Transverse colon (tissue), 4 donors: ENCODE data around the gene SORL1. TPM values are rescaled to one million over a fixed set of nuclear protein-coding genes. Genes with fewer than 3 reads are reported as not detected.

Experiments used
- DNase-seq: peaks from one replicate; pipeline ENCODE4 v3.0.0-alpha.2; 2019
- H3K27ac ChIP-seq, 4 donors: fragments of 200-600 bp; sonication (generic); 2 replicates each; pipeline ENCODE4 v1.5.1; 2016 to 2018; ENCODE audit warnings: inconsistent platforms in 4 of 4
- H3K27me3 ChIP-seq: fragments of 200-600 bp; sonication (generic); 2 replicates; pipeline ENCODE4 v1.5.1; 2017; ENCODE audit warnings: inconsistent platforms
- H3K36me3 ChIP-seq, 4 donors: fragments of 200-600 bp; sonication (generic); 2 replicates each; pipeline ENCODE4 v1.5.1; 2017 to 2019; ENCODE audit warnings: inconsistent platforms in 4 of 4
- H3K4me1 ChIP-seq, 4 donors: fragments of 200-600 bp; sonication (generic); 2 replicates each; pipeline ENCODE4 v1.5.1; 2017 to 2020; ENCODE audit warnings: inconsistent platforms in 4 of 4
- H3K4me3 ChIP-seq, 4 donors: fragments of 200-600 bp; sonication (generic); 1 replicate in 1 of 4; 2 replicates in 3 of 4; pipeline versions ENCODE4 v1.5.1 to v1.6.1; 2017 to 2019; ENCODE audit warnings: inconsistent platforms in 4 of 4
- H3K9me3 ChIP-seq, 2 donors: fragments of 200-600 bp; sonication (generic); 2 replicates each; pipeline ENCODE4 v1.5.1; 2017 to 2019; ENCODE audit warnings: inconsistent platforms in 2 of 2
- CTCF ChIP-seq, 5 experiments: fragments of 200-600 bp in 3 of 5; fragments of 450-650 bp in 2 of 5; sonication (generic) in 3 of 5; IDR thresholded peaks; 1 replicate in 2 of 5; 2 replicates in 3 of 5; pipeline ENCODE4 v1.5.1; 2016 to 2017; ENCODE audit warnings: antibody characterized with exemption in 5 of 5, inconsistent platforms in 3 of 5, mild to moderate bottlenecking in 2 of 5, moderate library complexity in 1 of 5
- EP300 ChIP-seq: sonication (generic); formaldehyde crosslinking; IDR thresholded peaks from one replicate; pipeline ENCODE4 v1.6.1; 2017; ENCODE audit warnings: antibody characterized with exemption, low read depth
- POLR2A ChIP-seq: fragments of 450-650 bp; IDR thresholded peaks from one replicate; pipeline ENCODE4 v1.6.1; 2016; ENCODE audit warnings: antibody characterized with exemption, mild to moderate bottlenecking, moderate library complexity
- POLR2AphosphoS5 ChIP-seq, 3 donors: sonication (generic); formaldehyde crosslinking; IDR thresholded peaks; one replicate each; pipeline ENCODE4 v1.6.1; 2016; ENCODE audit warnings: antibody characterized with exemption in 3 of 3
- WGBS, 2 donors: methylation state at CpG; one replicate each; pipeline ENCODE4 v1.1.5; 2018; ENCODE audit warnings: low coverage in 1 of 2; 5-methylcytosine and 5-hydroxymethylcytosine counted together
- in situ Hi-C, 4 donors: fragments of 200-750 bp; cut with MboI; loops; one replicate each; pipeline versions ENCODE4 v1.15.0 to v1.15.1; 2017; ENCODE audit warnings: low sequenced_read_pairs in 3 of 4, low pct_ligation_motif_present in 1 of 4, low pct_unique_long_range_greater_than_20kb in 1 of 4
- intact Hi-C: fragments of 100-400 bp; cut with DNase I; formaldehyde crosslinking; loops from one replicate; pipeline ENCODE4 v1.15.1; 2023; ENCODE audit warnings: low total_unique reads
- total RNA-seq, 4 donors: library from RNA; depleted of rRNA; stranded (reverse); fragments of >200 nt; gene quantifications; one replicate each; pipeline ENCODE4 v1.1.0, GENCODE V29; 2016

SORL1 gene
- total RNA-seq, 4 donors from 2014 or later, result 81.6 to 338 (median 129) TPM

- WGBS, 2 donors, result 77 to 86% methylated on average over 3 to 9 of the region's 9 CpGs
- Histone ChIP-seq H3K27me3 (no peaks in the 10 kb centered on the region), H3K4me1 (peaks cover 0 to 4% (median 0%) of the 10 kb centered on the region in 4 donors), H3K4me3 (no peak overlapping the region), H3K36me3 (no peaks in the 10 kb centered on the region), H3K9me3 (no peaks in the 10 kb centered on the region), H3K27ac (peak overlapping the region in 2 of 4 donors; percentile 30 to 38)
- peak; percentile 24 for DNase-seq
- in situ Hi-C loops (no loop called here), intact Hi-C loops (no loop called here)
- TF ChIP-seq POLR2A (no peak), POLR2AphosphoS5 (IDR thresholded peaks at IDR 0.05) (no peak), CTCF (IDR thresholded peaks at IDR 0.05) (no peak), EP300 (no peak)
Observed at GRCh38 chr11:121482231-121483129, 30.4 kb downstream of the SORL1 start.

- Histone ChIP-seq H3K4me1 (peaks cover 0 to 4% (median 0%) of the 10 kb centered on the region in 4 donors), H3K9me3 (no peaks in the 10 kb centered on the region), H3K27ac (no peak overlapping the region), H3K27me3 (no peaks in the 10 kb centered on the region), H3K36me3 (peaks cover 0 to 6% (median 0%) of the 10 kb centered on the region in 4 donors), H3K4me3 (no peak overlapping the region)
- no peak for DNase-seq
- TF ChIP-seq POLR2A, result no peak
- no peak for TF ChIP-seq CTCF (IDR thresholded peaks at IDR 0.05)
- TF ChIP-seq POLR2AphosphoS5 (IDR thresholded peaks at IDR 0.05), result no peak
- TF ChIP-seq EP300, result no peak
- 83 to 85% methylated on average over 3 to 4 of the region's 4 CpGs for whole genome bisulfite sequencing, 2 donors
- in situ Hi-C loops (no loop called here), intact Hi-C loops (no loop called here)
Observed at GRCh38 chr11:121483805-121484480, 31.8 kb downstream of the SORL1 start.

- DNase-seq, result no peak
- no peak overlapping the region for H3K4me3 ChIP-seq
- WGBS, 2 donors, result 85 to 88% methylated on average over 7 of the region's 7 CpGs
- intact Hi-C loops (no loop called here), in situ Hi-C loops (no loop called here)
- peaks cover 0 to 6% (median 0%) of the 10 kb centered on the region in 4 donors for H3K36me3 ChIP-seq
- peaks cover 0 to 4% (median 0%) of the 10 kb centered on the region in 4 donors for H3K4me1 ChIP-seq
- H3K27ac ChIP-seq, result no peak overlapping the region
- no peaks in the 10 kb centered on the region for H3K9me3 ChIP-seq
- no peak for TF ChIP-seq POLR2A
- TF ChIP-seq POLR2AphosphoS5 (IDR thresholded peaks at IDR 0.05), result no peak
- no peak for TF ChIP-seq CTCF (IDR thresholded peaks at IDR 0.05)
- TF ChIP-seq EP300, result no peak
- H3K27me3 ChIP-seq, result no peaks in the 10 kb centered on the region
Observed at GRCh38 chr11:121485216-121485615, 33.1 kb downstream of the SORL1 start.

GRCh38 chr11:121486054-121486453 is 33.9 kb downstream of the SORL1 start:
- intact Hi-C loops (no loop called here), in situ Hi-C loops (no loop called here)
- H3K4me3 ChIP-seq, result no peak overlapping the region
- no peaks in the 10 kb centered on the region for H3K27me3 ChIP-seq
- H3K27ac ChIP-seq, result no peak overlapping the region
- DNase-seq, result no peak
- H3K4me1 ChIP-seq, result peaks cover 0 to 4% (median 0%) of the 10 kb centered on the region in 4 donors
- TF ChIP-seq POLR2AphosphoS5 (IDR thresholded peaks at IDR 0.05) (no peak), EP300 (no peak), CTCF (IDR thresholded peaks at IDR 0.05) (no peak), POLR2A (no peak)
- no peaks in the 10 kb centered on the region for H3K9me3 ChIP-seq
- H3K36me3 ChIP-seq, result peaks cover 0 to 6% (median 0%) of the 10 kb centered on the region in 4 donors
- WGBS, 2 donors, result 80 to 94% methylated on average over 1 to 5 of the region's 5 CpGs
